BLaER1 treated with 17β-estradiol and CSF1 and Interleukin-3, amounts not matched to agents 10 nM and 100 nM (cell line): ENCODE data around the gene AP1S2.
"Not testable (repeated sequence)": the region's sequence is repeated elsewhere in the genome, so short reads cannot be mapped to it uniquely, and the experiment has no call there.

Experiments used
- H3K27ac ChIP-seq, 11 experiments: shearing (Covaris generic); formaldehyde crosslinking; 2 replicates each; pipeline ENCODE4 v1.8.1; 2022
- H3K27me3 ChIP-seq, 11 experiments: shearing (Covaris generic); formaldehyde crosslinking; 2 replicates each; pipeline ENCODE4 v1.8.1; 2022
- H3K36me3 ChIP-seq, 11 experiments: shearing (Covaris generic); formaldehyde crosslinking; 2 replicates each; pipeline ENCODE4 v1.8.1; 2022
- H3K4me1 ChIP-seq, 10 experiments: shearing (Covaris generic); formaldehyde crosslinking; 2 replicates each; pipeline ENCODE4 v1.8.1; 2022
- H3K4me2 ChIP-seq, 11 experiments: shearing (Covaris generic); formaldehyde crosslinking; 2 replicates each; pipeline ENCODE4 v1.8.1; 2022
- H3K4me3 ChIP-seq, 10 experiments: shearing (Covaris generic); formaldehyde crosslinking; 2 replicates each; pipeline ENCODE4 v1.8.1; 2022
- H3K9ac ChIP-seq, 11 experiments: shearing (Covaris generic); formaldehyde crosslinking; 2 replicates each; pipeline ENCODE4 v1.8.1; 2022
- H3K9me3 ChIP-seq, 11 experiments: shearing (Covaris generic); formaldehyde crosslinking; replicated peaks in 1 of 11; 2 replicates each; pipeline ENCODE4 v1.8.1; 2022
- H4K20me1 ChIP-seq, 11 experiments: shearing (Covaris generic); formaldehyde crosslinking; 2 replicates each; pipeline ENCODE4 v1.8.1; 2022
- Cebpa-rat ChIP-seq, 11 experiments: shearing (Covaris generic); IDR thresholded peaks; 2 replicates each; pipeline ENCODE4 v1.8.1; 2022

Gene AP1S2

GRCh38 chrX:15881381-15881897, 26.8 kb upstream of the AP1S2 start:
- no peak overlapping the region for H3K4me3 ChIP-seq
- H4K20me1 ChIP-seq, result no peaks in the 10 kb centered on the region
- TF ChIP-seq Cebpa-rat (IDR thresholded peaks at IDR 0.05), result no peak
- peaks cover 18 to 48% (median 29%) of the 10 kb centered on the region in 11 experiments for H3K9me3 ChIP-seq
- H3K4me1 ChIP-seq, result peaks cover 0 to 29% (median 11%) of the 10 kb centered on the region in 10 experiments; a peak in 11 of 20 replicates
- H3K27ac ChIP-seq, result no peak overlapping the region
- H3K27me3 ChIP-seq, result peaks cover 91 to 99% (median 95%) of the 10 kb centered on the region in 11 experiments
- H3K36me3 ChIP-seq, result no peaks in the 10 kb centered on the region
- H3K9ac ChIP-seq, result no peak overlapping the region
- no peak overlapping the region for H3K4me2 ChIP-seq

- peaks cover 18 to 48% (median 29%) of the 10 kb centered on the region in 11 experiments for H3K9me3 ChIP-seq
- not testable (repeated sequence) for H3K4me2 ChIP-seq, H3K9ac ChIP-seq, H4K20me1 ChIP-seq, H3K27ac ChIP-seq, H3K4me1 ChIP-seq, H3K36me3 ChIP-seq, H3K4me3 ChIP-seq
- peaks cover 94 to 100% (median 98%) of the 10 kb centered on the region in 11 experiments for H3K27me3 ChIP-seq
These were observed 23.3 kb upstream of the AP1S2 start for GRCh38 chrX:15877914-15878313.

GRCh38 chrX:15877380-15877779, 22.8 kb upstream of the AP1S2 start:
- no peak overlapping the region for H3K4me3 ChIP-seq
- H3K4me2 ChIP-seq, result no peak overlapping the region
- TF ChIP-seq Cebpa-rat (IDR thresholded peaks at IDR 0.05), result no peak
- peaks cover 0 to 3% (median 0%) of the 10 kb centered on the region in 10 experiments; a peak in 7 of 20 replicates for H3K4me1 ChIP-seq
- H3K27me3 ChIP-seq, result peaks cover 94 to 100% (median 98%) of the 10 kb centered on the region in 11 experiments
- peaks cover 18 to 48% (median 29%) of the 10 kb centered on the region in 11 experiments for H3K9me3 ChIP-seq
- no peak overlapping the region for H3K9ac ChIP-seq
- H4K20me1 ChIP-seq, result no peaks in the 10 kb centered on the region; a peak in 1 of 22 replicates
- H3K27ac ChIP-seq, result no peak overlapping the region
- no peaks in the 10 kb centered on the region for H3K36me3 ChIP-seq

GRCh38 chrX:15874672-15875071, 20.1 kb upstream of the AP1S2 start:
- no peak overlapping the region for H3K9ac ChIP-seq
- H3K4me1 ChIP-seq, result no peaks in the 10 kb centered on the region
- no peaks in the 10 kb centered on the region; a peak in 2 of 22 replicates for H4K20me1 ChIP-seq
- H3K4me2 ChIP-seq, result no peak overlapping the region
- H3K4me3 ChIP-seq, result no peak overlapping the region
- TF ChIP-seq Cebpa-rat (IDR thresholded peaks at IDR 0.05), result no peak
- no peak overlapping the region for H3K27ac ChIP-seq
- no peaks in the 10 kb centered on the region for H3K36me3 ChIP-seq
- H3K27me3 ChIP-seq, result peaks cover 95 to 100% (median 98%) of the 10 kb centered on the region in 11 experiments
- H3K9me3 ChIP-seq, result peaks cover 11 to 29% (median 20%) of the 10 kb centered on the region in 11 experiments

- no peak overlapping the region for H3K4me2 ChIP-seq
- H3K4me1 ChIP-seq, result no peaks in the 10 kb centered on the region
- no peak overlapping the region for H3K4me3 ChIP-seq
- TF ChIP-seq Cebpa-rat (IDR thresholded peaks at IDR 0.05), result no peak
- no peak overlapping the region for H3K27ac ChIP-seq
- no peaks in the 10 kb centered on the region for H3K36me3 ChIP-seq
- peaks cover under 1 to 18% (median 9%) of the 10 kb centered on the region in 11 experiments; a peak in 19 of 22 replicates for H3K9me3 ChIP-seq
- H3K9ac ChIP-seq, result no peak overlapping the region
- H3K27me3 ChIP-seq, result peaks cover 95 to 100% (median 98%) of the 10 kb centered on the region in 11 experiments
- H4K20me1 ChIP-seq, result no peaks in the 10 kb centered on the region; a peak in 2 of 22 replicates
These were observed 19.0 kb upstream of the AP1S2 start for GRCh38 chrX:15873566-15873965.

- H3K27me3 ChIP-seq, result peaks cover 100% of the 10 kb centered on the region in 11 experiments
- no peak overlapping the region for H3K9ac ChIP-seq
- H4K20me1 ChIP-seq, result no peaks in the 10 kb centered on the region; a peak in 2 of 22 replicates
- TF ChIP-seq Cebpa-rat (IDR thresholded peaks at IDR 0.05), result no peak
- no peak overlapping the region for H3K27ac ChIP-seq
- H3K9me3 ChIP-seq, result no peaks in the 10 kb centered on the region; a peak in 1 of 22 replicates
- H3K4me3 ChIP-seq, result no peak overlapping the region
- no peak overlapping the region for H3K4me2 ChIP-seq
- no peaks in the 10 kb centered on the region for H3K36me3 ChIP-seq
- no peaks in the 10 kb centered on the region for H3K4me1 ChIP-seq
These were observed 15.7 kb upstream of the AP1S2 start for GRCh38 chrX:15870310-15870709.

GRCh38 chrX:15869695-15870094, 15.1 kb upstream of the AP1S2 start:
- Histone ChIP-seq H3K4me3 (no peak overlapping the region), H3K9me3 (no peaks in the 10 kb centered on the region; a peak in 1 of 22 replicates), H3K4me2 (no peak overlapping the region), H3K27me3 (peaks cover 100% of the 10 kb centered on the region in 11 experiments), H3K4me1 (peaks cover 0 to under 1% (median 0%) of the 10 kb centered on the region in 10 experiments; a peak in 1 of 20 replicates), H3K27ac (no peak overlapping the region), H3K36me3 (no peaks in the 10 kb centered on the region), H4K20me1 (no peaks in the 10 kb centered on the region; a peak in 2 of 22 replicates), H3K9ac (no peak overlapping the region)
- no peak for TF ChIP-seq Cebpa-rat (IDR thresholded peaks at IDR 0.05)

GRCh38 chrX:15866147-15866546, 11.5 kb upstream of the AP1S2 start:
- H3K4me2 ChIP-seq, result no peak overlapping the region
- no peaks in the 10 kb centered on the region; a peak in 2 of 22 replicates for H4K20me1 ChIP-seq
- TF ChIP-seq Cebpa-rat (IDR thresholded peaks at IDR 0.05), result no peak
- H3K4me3 ChIP-seq, result no peak overlapping the region
- no peak overlapping the region for H3K27ac ChIP-seq
- H3K36me3 ChIP-seq, result no peaks in the 10 kb centered on the region
- peaks cover 0 to 6% (median 0%) of the 10 kb centered on the region in 10 experiments; a peak in 2 of 20 replicates for H3K4me1 ChIP-seq
- H3K27me3 ChIP-seq, result peaks cover 98 to 100% (median 100%) of the 10 kb centered on the region in 11 experiments
- peaks cover 2 to 7% (median 3%) of the 10 kb centered on the region in 11 experiments; a peak in 16 of 22 replicates for H3K9me3 ChIP-seq
- no peak overlapping the region for H3K9ac ChIP-seq

- peaks cover 87 to 91% (median 89%) of the 10 kb centered on the region in 11 experiments for H3K27me3 ChIP-seq
- H3K36me3 ChIP-seq, result no peaks in the 10 kb centered on the region
- H3K9ac ChIP-seq, result no peak overlapping the region
- no peak overlapping the region for H3K4me3 ChIP-seq
- H3K27ac ChIP-seq, result no peak overlapping the region
- H3K9me3 ChIP-seq, result peaks cover 6 to 11% (median 9%) of the 10 kb centered on the region in 11 experiments; a peak in 16 of 22 replicates
- H3K4me1 ChIP-seq, result peaks cover 0 to 6% (median 0%) of the 10 kb centered on the region in 10 experiments; a peak in 2 of 20 replicates
- no peak overlapping the region; a peak in 1 of 22 replicates for H3K4me2 ChIP-seq
- H4K20me1 ChIP-seq, result no peaks in the 10 kb centered on the region; a peak in 1 of 22 replicates
- no peak for TF ChIP-seq Cebpa-rat (IDR thresholded peaks at IDR 0.05)
These were observed 10.0 kb upstream of the AP1S2 start for GRCh38 chrX:15864629-15865028.
